ENCODE measurements around the gene IFNLR1. TPM values are rescaled to one million over a fixed set of nuclear protein-coding genes. Genes with fewer than 3 reads are reported as not detected.

The IFNLR1 gene
- total RNA-seq, 1 donor: not detected

DNA sequence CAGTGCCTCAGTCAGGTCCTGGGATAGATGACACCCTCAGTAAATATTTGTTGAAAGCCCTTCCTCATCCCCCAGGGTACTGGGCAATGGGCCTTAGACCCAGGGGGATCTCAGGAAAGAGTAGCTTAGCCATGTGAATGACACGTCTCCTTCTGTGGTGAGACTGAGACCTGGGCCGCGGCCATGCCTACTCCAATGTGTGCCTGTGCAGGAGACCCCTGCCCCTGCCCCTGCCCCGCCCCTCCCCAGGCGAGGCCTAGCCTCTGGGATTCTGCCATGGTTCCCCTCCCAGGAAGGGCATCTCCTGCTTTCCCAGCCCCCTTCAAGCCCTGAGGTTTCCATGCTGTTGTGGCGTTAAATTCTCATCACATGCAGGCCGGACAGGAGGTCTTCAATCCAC lies 82.2 kb downstream of the IFNLR1 start:
- H3K27ac ChIP-seq (ENCODE audit: low read depth, low read length): no peak overlapping the region
- no peaks in the 10 kb centered on the region for H4K20me1 ChIP-seq (ENCODE audit: insufficient read depth, low read length)
- H3K36me3 ChIP-seq (ENCODE audit: insufficient read depth, low read length): no peaks in the 10 kb centered on the region
- H3K27me3 ChIP-seq (ENCODE audit: insufficient read depth, low read length): no peaks in the 10 kb centered on the region
- H3K4me1 ChIP-seq (ENCODE audit: insufficient read depth, low read length): peaks cover 11% of the 10 kb centered on the region
- no peak overlapping the region for H3K4me2 ChIP-seq (ENCODE audit: insufficient read depth, low read length)
- no peak overlapping the region for H2AFZ ChIP-seq (ENCODE audit: low read length)
- TF ChIP-seq CTCF (IDR thresholded peaks at IDR 0.05; ENCODE audit: extremely low read depth, low read depth, low read length): no peak
- DNase-seq (ENCODE audit: insufficient read length, low spot score, missing footprints): no peak
- no peak overlapping the region for H3K4me3 ChIP-seq (ENCODE audit: insufficient read depth, low read length)
- H3K9me3 ChIP-seq (ENCODE audit: low read depth, low read length): no peaks in the 10 kb centered on the region
- no peaks in the 10 kb centered on the region for H3K79me2 ChIP-seq (ENCODE audit: insufficient read depth, low read length)

Other genes with a start within 250 kb of the IFNLR1 start
- gene PNRC2, start 227.5 kb downstream of the IFNLR1 start, total RNA-seq: 66.3 and 74.9 TPM in 2 replicates
- 80.7 and 81.1 TPM in 2 replicates for gene SRSF10, start 207.0 kb downstream of the IFNLR1 start, total RNA-seq
- under 0.01 TPM in 1 of 2 replicates, not detected in the other for gene MYOM3, start 75.2 kb downstream of the IFNLR1 start, total RNA-seq
- gene IL22RA1, start 44.1 kb downstream of the IFNLR1 start, total RNA-seq: under 0.01 TPM in 2 replicates
- not detected in 2 replicates for gene GRHL3, start 132.1 kb upstream of the IFNLR1 start, total RNA-seq
- 7.2 and 7.4 TPM in 2 replicates for gene STPG1, start 226.5 kb upstream of the IFNLR1 start, total RNA-seq
- gene NIPAL3, start 228.5 kb upstream of the IFNLR1 start, total RNA-seq: 29.2 and 31.8 TPM in 2 replicates

Data from osteoblast (primary cell).